A549 (cell line): ENCODE measurements around the gene SCARB1. TPM values are rescaled to one million over a fixed set of nuclear protein-coding genes. Genes with fewer than 3 reads are reported as not detected.

ENCODE experiments used
- ATAC-seq, 2 experiments: fragments of 200-7000 bp in 1 of 2; fragments of >200 bp in 1 of 2; cut with Nextera tagmentation in 1 of 2; cut with Tn5 transposase in 1 of 2; 3 replicates each; pipeline versions ENCODE4 v1.8.0 to v1.9.1; 2018 to 2020; ENCODE audit warnings: mild to moderate bottlenecking in 1 of 2, moderate library complexity in 1 of 2
- CTCF ChIA-PET: fragments of 300-600 bp; sonication (Branson Sonifier 250); formaldehyde crosslinking; extraction: SDS; loops from one replicate; lab custom pipeline; 2021; ENCODE audit warnings: antibody characterized with exemption, inconsistent platforms; lab: Yijun Ruan, JAX
- POLR2A ChIA-PET: fragments of 350-600 bp; formaldehyde crosslinking; extraction: SDS; loops from one replicate; lab custom pipeline; 2021; ENCODE audit warnings: antibody characterized with exemption, inconsistent platforms; lab: Yijun Ruan, JAX
- DNase-seq, 2 experiments: peaks; one replicate each; pipeline versions ENCODE4 v3.0.0 to v3.0.0-alpha.2; 2011 to 2016; ENCODE audit warnings: low read depth in 1 of 2, low spot score in 1 of 2
- FAIRE-seq: peaks from 2 replicates; lab custom pipeline; 2011; peaks lifted over from hg19 to GRCh38; lab: Jason Lieb, UNC
- H3K27ac ChIP-seq, 2 experiments: fragments of >200 bp; sonication (Bioruptor Twin); formaldehyde crosslinking; 3 replicates each; pipeline ENCODE4 v1.5.1; 2016 to 2017
- H3K4me1 ChIP-seq: fragments of >200 bp; sonication (Bioruptor Twin); formaldehyde crosslinking; 3 replicates; pipeline ENCODE4 v1.6.1; 2016
- H3K4me2 ChIP-seq: fragments of >200 bp; sonication (Bioruptor Twin); formaldehyde crosslinking; 3 replicates; pipeline ENCODE4 v1.6.1; 2016
- H3K4me3 ChIP-seq: fragments of >200 bp; sonication (Bioruptor Twin); formaldehyde crosslinking; 3 replicates; pipeline ENCODE4 v1.5.1; 2016
- H3K9me3 ChIP-seq: fragments of >200 bp; sonication (Bioruptor Twin); formaldehyde crosslinking; 3 replicates; pipeline ENCODE4 v1.6.1; 2016
- ATOH8 ChIP-seq: fragments of 250-450 bp; sonication (Bioruptor Pico); IDR thresholded peaks from 2 replicates; pipeline ENCODE4 v1.5.0; 2020; ENCODE audit warnings: low read depth, mild to moderate bottlenecking, moderate library complexity
- BCL3 ChIP-seq: fragments of >200 bp; sonication (Bioruptor Twin); formaldehyde crosslinking; IDR thresholded peaks from 3 replicates; pipeline ENCODE4 v1.6.1; 2016
- BHLHE40 ChIP-seq: IDR thresholded peaks from 2 replicates; pipeline ENCODE4 v1.6.1; 2012; ENCODE audit warnings: low read depth, low read length, inconsistent platforms
- CBX2 ChIP-seq: fragments of 200-600 bp; sonication (generic); IDR thresholded peaks from 2 replicates; pipeline ENCODE4 v1.6.1; 2016; ENCODE audit warnings: low read depth, mild to moderate bottlenecking, borderline replicate concordance
- CHD2 ChIP-seq: fragments of 150-350 bp; IDR thresholded peaks from 2 replicates; pipeline ENCODE4 v1.6.1; 2014; ENCODE audit warnings: low read length; ENCODE audit not compliant: partially characterized antibody
- CHD4 ChIP-seq: fragments of 200-600 bp; sonication (generic); IDR thresholded peaks from 2 replicates; pipeline ENCODE4 v1.6.1; 2016; ENCODE audit warnings: antibody characterized with exemption, mild to moderate bottlenecking, borderline replicate concordance
- E2F6 ChIP-seq: IDR thresholded peaks from 2 replicates; pipeline ENCODE4 v1.6.1; 2012; ENCODE audit warnings: low read depth, borderline replicate concordance
- EHF ChIP-seq: fragments of 250-450 bp; sonication (Bioruptor Pico); IDR thresholded peaks from 2 replicates; pipeline ENCODE4 v1.5.0; 2020; ENCODE audit warnings: mild to moderate bottlenecking
- EHMT2 ChIP-seq: fragments of 200-600 bp; sonication (generic); IDR thresholded peaks from 2 replicates; pipeline ENCODE4 v1.6.1; 2016; ENCODE audit warnings: antibody characterized with exemption, low read depth, mild to moderate bottlenecking, moderate library complexity
- EP300 ChIP-seq, 2 experiments: fragments of >200 bp; sonication (Bioruptor Twin); formaldehyde crosslinking; IDR thresholded peaks; 2 replicates in 1 of 2; 3 replicates in 1 of 2; pipeline ENCODE4 v1.6.1; 2016 to 2017
- ESRRA ChIP-seq: fragments of 150-350 bp; IDR thresholded peaks from 2 replicates; pipeline ENCODE4 v1.6.1; 2014; ENCODE audit warnings: mild to moderate bottlenecking, low read length, borderline replicate concordance
- FOXS1 ChIP-seq: fragments of 250-450 bp; sonication (Bioruptor Pico); IDR thresholded peaks from 2 replicates; pipeline ENCODE4 v1.5.0; 2020; ENCODE audit warnings: mild to moderate bottlenecking, moderate library complexity
- GATA3 ChIP-seq: IDR thresholded peaks from 2 replicates; pipeline ENCODE4 v1.6.1; 2012; ENCODE audit warnings: borderline replicate concordance
- HOXB13 ChIP-seq: fragments of 250-450 bp; sonication (Bioruptor Pico); IDR thresholded peaks from 2 replicates; pipeline ENCODE4 v1.5.0; 2020; ENCODE audit warnings: low read depth, mild to moderate bottlenecking, moderate library complexity
- HOXB5 ChIP-seq: fragments of 250-450 bp; sonication (Bioruptor Pico); IDR thresholded peaks from 2 replicates; pipeline ENCODE4 v1.5.0; 2020; ENCODE audit warnings: mild to moderate bottlenecking, moderate library complexity
- JUN ChIP-seq, 2 experiments: fragments of >200 bp; sonication (Bioruptor Twin); formaldehyde crosslinking; IDR thresholded peaks; 2 replicates in 1 of 2; 3 replicates in 1 of 2; pipeline ENCODE4 v1.6.1; 2016 to 2017
- KDM1A ChIP-seq: fragments of 200-600 bp; sonication (generic); IDR thresholded peaks from 2 replicates; pipeline ENCODE4 v1.6.1; 2016; ENCODE audit warnings: low read depth, mild to moderate bottlenecking
- KDM5A ChIP-seq: fragments of 200-600 bp; sonication (generic); IDR thresholded peaks from 2 replicates; pipeline ENCODE4 v1.6.1; 2016; ENCODE audit warnings: antibody characterized with exemption, mild to moderate bottlenecking
- MAZ ChIP-seq: fragments of 150-350 bp; IDR thresholded peaks from 2 replicates; pipeline ENCODE4 v1.6.1; 2014; ENCODE audit warnings: antibody characterized with exemption, low read depth, low read length, borderline replicate concordance
- MYC ChIP-seq: IDR thresholded peaks from 2 replicates; pipeline ENCODE4 v1.6.1; 2012; ENCODE audit warnings: mild to moderate bottlenecking, inconsistent platforms, low read length, improper control_type of control experiment, borderline replicate concordance
- NFE2L2 ChIP-seq: fragments of 150-350 bp; conservative IDR thresholded peaks from 2 replicates; pipeline ENCODE4 v1.6.1; 2014; ENCODE audit warnings: low read length
- NPAS2 ChIP-seq: fragments of 250-450 bp; sonication (Bioruptor Pico); IDR thresholded peaks from 2 replicates; pipeline ENCODE4 v1.8.0; 2022; ENCODE audit warnings: mild to moderate bottlenecking, moderate library complexity, borderline replicate concordance
- PHF8 ChIP-seq: fragments of 200-600 bp; sonication (generic); IDR thresholded peaks from 2 replicates; pipeline ENCODE4 v1.6.1; 2016; ENCODE audit warnings: low read depth, mild to moderate bottlenecking, antibody characterized with exemption, moderate library complexity, borderline replicate concordance
- POLR2AphosphoS2 ChIP-seq: conservative IDR thresholded peaks from 2 replicates; pipeline ENCODE4 v1.6.1; 2012; ENCODE audit warnings: low read length, improper control_type of control experiment, inconsistent platforms
- RAD21 ChIP-seq, 2 experiments: fragments of >200 bp in 1 of 2; sonication (Bioruptor Twin) in 1 of 2; formaldehyde crosslinking in 1 of 2; IDR thresholded peaks in 1 of 2; conservative IDR thresholded peaks in 1 of 2; 2 replicates in 1 of 2; 3 replicates in 1 of 2; pipeline ENCODE4 v1.6.1; 2012 to 2018; ENCODE audit warnings: inconsistent platforms in 1 of 2
- RARB ChIP-seq: fragments of 250-450 bp; sonication (Bioruptor Pico); IDR thresholded peaks from 2 replicates; pipeline ENCODE4 v1.8.0; 2021; ENCODE audit warnings: mild to moderate bottlenecking, moderate library complexity
- RCOR1 ChIP-seq: fragments of 150-350 bp; IDR thresholded peaks from 2 replicates; pipeline ENCODE4 v1.6.1; 2014; ENCODE audit warnings: antibody characterized with exemption, low read length, low read depth
- SMC3 ChIP-seq: fragments of >200 bp; sonication (Bioruptor Twin); formaldehyde crosslinking; IDR thresholded peaks from 3 replicates; pipeline ENCODE4 v1.6.1; 2018; ENCODE audit warnings: inconsistent platforms
- TFCP2L1 ChIP-seq: fragments of 250-450 bp; sonication (Bioruptor Pico); IDR thresholded peaks from 2 replicates; pipeline ENCODE4 v1.5.0; 2021; ENCODE audit warnings: mild to moderate bottlenecking
- TP53 ChIP-seq: fragments of 250-450 bp; sonication (Bioruptor Pico); IDR thresholded peaks from 2 replicates; pipeline ENCODE4 v1.5.0; 2021; ENCODE audit warnings: mild to moderate bottlenecking, moderate library complexity
- ZNF302 ChIP-seq: fragments of 250-450 bp; sonication (Bioruptor Pico); IDR thresholded peaks from 2 replicates; pipeline ENCODE4 v1.9.0; 2021; ENCODE audit warnings: inconsistent platforms, mild to moderate bottlenecking, moderate library complexity
- WGBS: methylation state at CpG from one replicate; pipeline ENCODE4 v1.1.6; 2017; ENCODE audit errors: missing lambda C conversion rate; 5-methylcytosine and 5-hydroxymethylcytosine counted together
- polyA minus RNA-seq: library from RNA; depleted of rRNA, polyadenylated mRNA; stranded (reverse); fragments of >200 nt; gene quantifications from 2 replicates; pipeline ENCODE4 v1.2.3, GENCODE V29; 2011; rRNA and poly(A)+ RNA removed
- polyA plus RNA-seq, 4 experiments: library from polyadenylated mRNA; depleted of rRNA in 3 of 4; stranded (reverse); fragments of >200 nt; fragmentation: RNase III in 1 of 4; extraction: RNeasy Plus Mini Kit Qiagen cat#74134 plus additional on column Dnase treatment in 1 of 4; gene quantifications; 2 replicates in 3 of 4; 3 replicates in 1 of 4; pipeline ENCODE4 v1.2.3, GENCODE V29; 2011 to 2017
- TF ChIP-seq, protein P1 (sequence below): fragments of 250-450 bp; sonication (Bioruptor Pico); IDR thresholded peaks from 2 replicates; pipeline ENCODE4 v1.5.0; 2021; ENCODE audit warnings: mild to moderate bottlenecking, moderate library complexity, borderline replicate concordance

SCARB1 gene, protein sequence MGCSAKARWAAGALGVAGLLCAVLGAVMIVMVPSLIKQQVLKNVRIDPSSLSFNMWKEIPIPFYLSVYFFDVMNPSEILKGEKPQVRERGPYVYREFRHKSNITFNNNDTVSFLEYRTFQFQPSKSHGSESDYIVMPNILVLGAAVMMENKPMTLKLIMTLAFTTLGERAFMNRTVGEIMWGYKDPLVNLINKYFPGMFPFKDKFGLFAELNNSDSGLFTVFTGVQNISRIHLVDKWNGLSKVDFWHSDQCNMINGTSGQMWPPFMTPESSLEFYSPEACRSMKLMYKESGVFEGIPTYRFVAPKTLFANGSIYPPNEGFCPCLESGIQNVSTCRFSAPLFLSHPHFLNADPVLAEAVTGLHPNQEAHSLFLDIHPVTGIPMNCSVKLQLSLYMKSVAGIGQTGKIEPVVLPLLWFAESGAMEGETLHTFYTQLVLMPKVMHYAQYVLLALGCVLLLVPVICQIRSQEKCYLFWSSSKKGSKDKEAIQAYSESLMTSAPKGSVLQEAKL
- polyA plus RNA-seq (2011; rRNA removed) (81.1 and 111 TPM in 2 replicates), polyA plus RNA-seq (2017; fragmentation: RNase III; extraction: RNeasy Plus Mini Kit Qiagen cat#74134 plus additional on column Dnase treatment) (151 to 160 TPM (median 154 TPM) in 3 replicates), polyA minus RNA-seq (151 and 173 TPM in 2 replicates)
- 281 and 385 TPM in 2 replicates for polyA plus RNA-seq (2012; cell fraction: cytosol; rRNA removed)
- polyA plus RNA-seq (2012; cell fraction: nucleus; rRNA removed), result 568 and 899 TPM in 2 replicates

DNA sequence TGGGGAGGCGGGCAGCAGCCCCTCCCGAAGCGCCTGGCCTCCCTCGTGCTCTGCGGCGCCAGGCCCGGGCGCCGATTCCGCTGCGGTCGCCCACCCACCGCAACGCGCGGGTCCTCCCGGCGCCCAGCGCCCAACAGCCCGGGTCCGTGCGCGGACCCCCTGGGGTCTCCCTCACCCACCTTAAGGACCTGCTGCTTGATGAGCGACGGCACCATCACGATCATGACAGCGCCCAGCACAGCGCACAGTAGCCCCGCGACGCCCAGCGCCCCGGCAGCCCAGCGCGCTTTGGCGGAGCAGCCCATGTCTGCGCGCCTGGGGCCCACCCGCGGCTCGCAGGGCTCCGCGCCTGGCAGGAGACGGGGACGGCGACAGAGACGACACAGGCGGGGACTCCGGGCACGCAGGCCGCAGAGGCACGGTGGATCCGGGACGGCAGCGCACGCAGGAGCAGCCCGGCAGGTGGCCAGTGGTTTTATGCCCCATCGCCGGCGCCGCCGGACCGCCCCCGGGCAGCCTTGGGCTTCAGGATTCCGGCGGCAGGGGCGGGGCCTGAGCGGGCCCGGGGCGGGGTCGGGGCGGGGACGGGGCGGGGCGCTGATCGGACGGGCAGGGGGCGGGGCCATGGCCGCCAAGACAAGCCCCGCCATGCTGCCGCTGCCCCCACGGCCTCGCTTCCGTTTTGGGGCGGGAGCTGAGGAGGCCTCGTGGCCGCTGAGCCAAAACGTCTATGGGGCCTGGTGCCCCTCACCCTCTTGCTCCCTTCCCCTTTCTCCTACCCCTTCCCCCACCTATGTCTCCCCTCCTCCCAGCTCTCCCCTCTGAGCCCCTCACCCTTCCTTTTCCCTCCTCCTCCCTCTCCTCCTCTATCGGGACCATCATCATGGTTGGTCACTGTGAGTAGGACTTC, at the start of gene SCARB1:
Gene SCARB1 (minus strand): TSS at position 449 of the 910 bp plus-strand sequence. CDS start 144 bp downstream, at position 305.
- ChIA-PET POLR2A (interaction anchor here (0.6 to 1.1 kb wide), 3 partner anchors 23 to 35 kb away, joined by 3 read pairs; no protein-coding TSS in a partner anchor), CTCF (interaction anchor here (0.9 to 2.3 kb wide), 3 partner anchors 42 to 92 kb away, joined by 3 to 8 read pairs (median 4); no protein-coding TSS in a partner anchor)
- TF ChIP-seq MAZ (no peak), SMC3 (peak; percentile 54; the same call in 2 of the 3 replicates), EHF (CRISPR knock-in tag) (0 out of 2 replicates have a peak, but pooled peaks have one; percentile 36), RAD21 (conservative IDR thresholded peaks at IDR 0.05 in 1 of 2, IDR thresholded peaks at IDR 0.05 in 1 of 2) (peak; percentile 5 to 50; a peak in 4 of 5 replicates), BHLHE40 (no peak), CHD4 (no peak), HOXB5 (no peak), ATOH8 (CRISPR knock-in tag) (no peak), BCL3 (peak; percentile 71; the same call in 1 of the 3 replicates), EHMT2 (no peak), TFCP2L1 (no peak), TP53 (peak; percentile 45; the same call in 1 of the 2 replicates), KDM5A (no peak), ESRRA (no peak), NPAS2 (no peak), FOXS1 (no peak), HOXB13 (CRISPR knock-in tag) (0 out of 2 replicates have a peak, but pooled peaks have one; percentile 19), MYC (no peak), GATA3 (no peak; the same call in 1 of the 2 replicates), NFE2L2 (no peak), KDM1A (no peak), RCOR1 (no peak), ZNF302 (CRISPR knock-in tag) (no peak; the same call in 1 of the 2 replicates), JUN (IDR thresholded peaks at IDR 0.05) (peak; percentile 65 to 87), CHD2 (no peak), RARB (CRISPR knock-in tag) (no peak), EP300 (IDR thresholded peaks at IDR 0.05) (no peak), POLR2AphosphoS2 (no peak), CBX2 (no peak), PHF8 (peak; percentile 30; the same call in 1 of the 2 replicates), E2F6 (peak; percentile 78)
- TF ChIP-seq, protein P1, sequence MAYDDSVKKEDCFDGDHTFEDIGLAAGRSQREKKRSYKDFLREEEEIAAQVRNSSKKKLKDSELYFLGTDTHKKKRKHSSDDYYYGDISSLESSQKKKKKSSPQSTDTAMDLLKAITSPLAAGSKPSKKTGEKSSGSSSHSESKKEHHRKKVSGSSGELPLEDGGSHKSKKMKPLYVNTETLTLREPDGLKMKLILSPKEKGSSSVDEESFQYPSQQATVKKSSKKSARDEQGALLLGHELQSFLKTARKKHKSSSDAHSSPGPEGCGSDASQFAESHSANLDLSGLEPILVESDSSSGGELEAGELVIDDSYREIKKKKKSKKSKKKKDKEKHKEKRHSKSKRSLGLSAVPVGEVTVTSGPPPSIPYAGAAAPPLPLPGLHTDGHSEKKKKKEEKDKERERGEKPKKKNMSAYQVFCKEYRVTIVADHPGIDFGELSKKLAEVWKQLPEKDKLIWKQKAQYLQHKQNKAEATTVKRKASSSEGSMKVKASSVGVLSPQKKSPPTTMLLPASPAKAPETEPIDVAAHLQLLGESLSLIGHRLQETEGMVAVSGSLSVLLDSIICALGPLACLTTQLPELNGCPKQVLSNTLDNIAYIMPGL (CRISPR knock-in tag), result no peak

More for the DNA sequence above, at the start of gene SCARB1:
- DNase-seq, result peak; percentile 85
- FAIRE-seq, result no peak
- Histone ChIP-seq H3K4me1 (peaks cover 35% of the 10 kb centered on the region), H3K4me2 (peak within 1 kb of the TSS; percentile 95), H3K27ac (peak within 1 kb of the TSS; percentile 85 to 96), H3K4me3 (peak within 1 kb of the TSS; percentile 72), H3K9me3 (no peaks in the 10 kb centered on the region)
- ATAC-seq, result peak; percentile 78 to 84
- WGBS, result 3% methylated on average over 26 of the region's 89 CpGs
